AG04449 (cell line): ENCODE results near the gene UBA52.
"Not testable (repeated sequence)": the region's sequence is repeated elsewhere in the genome, so short reads cannot be mapped to it uniquely, and the experiment has no call there.

Experiments used
- CTCF ChIA-PET: fragments of 350-600 bp; formaldehyde crosslinking; extraction: SDS; loops from one replicate; lab custom pipeline; 2021; ENCODE audit warnings: antibody characterized with exemption; lab: Yijun Ruan, JAX
- POLR2A ChIA-PET: fragments of 400-600, 350-600 bp; formaldehyde crosslinking; extraction: SDS; loops from one replicate; lab custom pipeline; 2020; ENCODE audit warnings: antibody characterized with exemption, inconsistent platforms; lab: Yijun Ruan, JAX
- DNase-seq: peaks from one replicate; pipeline ENCODE4 v3.0.0-alpha.2; 2010; ENCODE audit warnings: low read depth, low spot score
- H3K4me3 ChIP-seq: 2 replicates; pipeline ENCODE4 v1.5.1; 2011; ENCODE audit warnings: low read depth, mild to moderate bottlenecking, control low read depth, low read length
- TF ChIP-seq, protein P1 (sequence below): IDR thresholded peaks from one replicate; pipeline ENCODE4 v1.5.1; 2011; ENCODE audit warnings: mild to moderate bottlenecking, moderate library complexity, low read length, control low read depth, inconsistent platforms; ENCODE audit not compliant: insufficient read depth; ENCODE audit errors: missing control alignments

The UBA52 gene

DNA sequence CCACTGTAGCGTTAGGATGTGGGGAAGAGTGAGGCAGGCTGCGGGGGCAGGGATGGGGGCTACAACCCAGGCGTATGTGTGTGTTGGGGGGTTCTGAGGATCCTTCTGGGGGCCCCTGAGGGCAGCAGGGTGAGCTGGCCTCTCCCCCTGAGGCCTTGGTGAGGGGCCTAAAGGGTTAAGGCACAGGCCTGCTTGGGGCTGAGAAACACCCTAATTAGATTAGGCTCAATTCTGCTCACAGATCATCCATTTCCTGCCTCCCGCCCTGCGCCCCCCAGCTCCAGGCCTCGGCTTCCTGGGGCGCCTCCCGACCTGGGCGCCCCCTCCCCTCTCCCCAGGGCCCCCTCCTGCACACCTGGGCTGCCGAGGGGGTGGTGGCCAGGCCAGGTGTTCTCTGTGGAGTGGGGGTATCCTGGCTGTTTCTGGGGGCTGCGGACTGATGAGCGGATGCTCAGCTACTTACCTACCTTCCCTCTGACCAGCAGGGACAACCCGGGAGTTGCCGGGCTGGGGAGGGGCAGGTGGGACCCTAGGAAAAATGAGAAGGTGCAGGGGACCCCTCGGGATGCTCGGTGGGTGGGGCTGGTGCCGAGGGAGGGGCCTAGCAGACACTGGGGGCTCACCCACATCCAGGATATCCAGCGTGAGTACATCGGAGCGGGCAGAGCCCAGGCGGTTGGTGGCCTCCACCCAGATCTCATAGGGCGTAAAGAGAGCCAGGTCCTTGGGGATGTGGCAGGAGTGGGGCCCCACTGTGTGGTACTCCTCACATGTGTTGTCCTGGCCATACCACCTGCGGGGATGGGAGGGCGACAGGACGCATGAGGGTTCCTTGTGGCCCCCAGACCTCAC is 26.4 kb downstream of the UBA52 start:
- ChIA-PET POLR2A (no interaction called here), CTCF (interaction anchor here (0.8 to 15.9 kb wide), 3 partner anchors 8 to 248 kb away, joined by 3 to 286 read pairs (median 4); partner anchors contain the start of gene REX1BD)
- DNase-seq = no peak
- TF ChIP-seq, protein P1, sequence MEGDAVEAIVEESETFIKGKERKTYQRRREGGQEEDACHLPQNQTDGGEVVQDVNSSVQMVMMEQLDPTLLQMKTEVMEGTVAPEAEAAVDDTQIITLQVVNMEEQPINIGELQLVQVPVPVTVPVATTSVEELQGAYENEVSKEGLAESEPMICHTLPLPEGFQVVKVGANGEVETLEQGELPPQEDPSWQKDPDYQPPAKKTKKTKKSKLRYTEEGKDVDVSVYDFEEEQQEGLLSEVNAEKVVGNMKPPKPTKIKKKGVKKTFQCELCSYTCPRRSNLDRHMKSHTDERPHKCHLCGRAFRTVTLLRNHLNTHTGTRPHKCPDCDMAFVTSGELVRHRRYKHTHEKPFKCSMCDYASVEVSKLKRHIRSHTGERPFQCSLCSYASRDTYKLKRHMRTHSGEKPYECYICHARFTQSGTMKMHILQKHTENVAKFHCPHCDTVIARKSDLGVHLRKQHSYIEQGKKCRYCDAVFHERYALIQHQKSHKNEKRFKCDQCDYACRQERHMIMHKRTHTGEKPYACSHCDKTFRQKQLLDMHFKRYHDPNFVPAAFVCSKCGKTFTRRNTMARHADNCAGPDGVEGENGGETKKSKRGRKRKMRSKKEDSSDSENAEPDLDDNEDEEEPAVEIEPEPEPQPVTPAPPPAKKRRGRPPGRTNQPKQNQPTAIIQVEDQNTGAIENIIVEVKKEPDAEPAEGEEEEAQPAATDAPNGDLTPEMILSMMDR = no peak
- H3K4me3 ChIP-seq = no peak overlapping the region

DNA sequence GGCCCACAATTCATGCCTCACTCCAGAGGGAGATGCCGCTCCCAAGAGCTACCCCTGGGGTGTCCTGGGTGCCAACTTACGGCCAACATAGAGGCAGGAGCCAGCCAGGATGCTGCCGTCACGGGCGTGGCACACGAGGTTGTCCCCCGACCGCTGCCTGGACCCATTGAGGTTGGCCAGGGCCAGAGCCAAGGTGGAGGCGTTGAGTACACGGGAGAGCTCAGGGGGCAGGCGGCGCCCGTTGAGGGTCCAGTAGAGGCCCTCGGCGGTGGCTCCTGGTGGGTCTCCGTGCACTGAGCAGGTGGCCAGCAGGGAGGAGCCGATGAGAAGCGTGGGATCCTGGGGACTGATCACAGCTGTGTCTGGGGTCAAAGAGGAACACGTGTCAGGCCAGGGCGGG is 27.8 kb downstream of the UBA52 start:
- ChIA-PET POLR2A (no interaction called here), CTCF (interaction anchor here (1.2 to 15.9 kb wide), 2 partner anchors 12 to 247 kb away, joined by 3 to 286 read pairs; no protein-coding TSS in a partner anchor)
- no peak overlapping the region for H3K4me3 ChIP-seq
- DNase-seq = no peak
- TF ChIP-seq, protein P1 = no peak

DNA sequence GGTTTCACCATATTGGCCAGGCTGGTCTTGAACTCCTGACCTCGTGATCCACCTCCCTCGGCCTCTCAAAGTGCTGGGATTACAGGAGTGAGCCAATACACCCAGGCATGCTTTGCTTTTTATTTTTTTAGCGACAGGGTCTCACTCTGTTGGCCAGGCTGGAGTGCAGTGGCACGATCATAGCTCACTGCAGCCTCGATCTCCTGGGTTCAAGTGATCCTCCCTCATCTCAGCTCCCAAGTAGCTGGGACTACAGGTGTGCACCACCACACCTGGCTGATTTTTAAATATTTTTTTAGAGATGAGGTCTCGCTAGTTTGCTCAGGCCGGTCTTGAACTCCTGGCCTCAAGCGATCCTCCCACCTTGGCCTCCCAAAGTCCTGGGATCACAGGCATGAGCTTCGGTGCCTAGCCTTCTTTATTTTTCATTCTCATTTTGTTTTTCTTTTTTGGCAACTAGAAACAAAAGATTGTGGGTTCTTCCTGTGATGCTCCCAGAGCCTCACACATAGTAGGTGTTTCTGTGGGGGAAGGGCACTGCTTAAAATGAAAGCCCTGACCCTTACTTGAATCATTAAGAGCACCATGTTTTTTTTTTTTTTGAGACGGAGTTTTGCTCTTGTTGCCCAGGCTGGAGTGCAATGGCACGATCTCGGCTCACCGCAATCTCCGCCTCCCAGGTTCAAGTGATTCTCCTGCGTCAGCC is 29.2 kb downstream of the UBA52 start:
- CTCF ChIA-PET = interaction anchor here (1.4 kb wide), 1 partner anchor 246 kb away, joined by 5 read pairs; no protein-coding TSS in a partner anchor
- DNase-seq, H3K4me3 ChIP-seq, POLR2A ChIA-PET: not testable (repeated sequence)

DNA sequence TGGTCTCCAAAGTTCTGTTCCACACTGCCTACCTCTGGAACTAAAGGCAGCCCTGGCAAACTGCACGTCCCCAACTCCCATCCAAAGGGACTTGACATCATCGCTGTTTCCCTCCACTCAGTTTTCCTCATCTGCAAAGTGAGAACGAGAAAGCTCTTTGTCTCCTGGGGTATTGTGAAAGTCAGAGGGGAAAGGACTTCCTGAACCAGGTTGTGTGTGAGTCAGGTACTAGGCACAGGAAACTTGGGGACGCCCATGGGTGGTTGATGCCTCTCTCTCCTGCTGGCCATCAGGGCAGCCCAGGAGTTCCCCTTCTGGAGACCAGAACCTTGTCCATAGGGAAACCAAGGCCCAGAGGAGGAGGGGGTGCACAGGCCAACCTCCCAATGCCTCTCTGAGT is 30.2 kb downstream of the UBA52 start:
- ChIA-PET CTCF (interaction anchor here (2.9 kb wide), 1 partner anchor 10 kb away, joined by 10 read pairs; no protein-coding TSS in a partner anchor), POLR2A (no interaction called here)
- TF ChIP-seq, protein P1 = no peak
- H3K4me3 ChIP-seq = no peak overlapping the region
- no peak for DNase-seq

DNA sequence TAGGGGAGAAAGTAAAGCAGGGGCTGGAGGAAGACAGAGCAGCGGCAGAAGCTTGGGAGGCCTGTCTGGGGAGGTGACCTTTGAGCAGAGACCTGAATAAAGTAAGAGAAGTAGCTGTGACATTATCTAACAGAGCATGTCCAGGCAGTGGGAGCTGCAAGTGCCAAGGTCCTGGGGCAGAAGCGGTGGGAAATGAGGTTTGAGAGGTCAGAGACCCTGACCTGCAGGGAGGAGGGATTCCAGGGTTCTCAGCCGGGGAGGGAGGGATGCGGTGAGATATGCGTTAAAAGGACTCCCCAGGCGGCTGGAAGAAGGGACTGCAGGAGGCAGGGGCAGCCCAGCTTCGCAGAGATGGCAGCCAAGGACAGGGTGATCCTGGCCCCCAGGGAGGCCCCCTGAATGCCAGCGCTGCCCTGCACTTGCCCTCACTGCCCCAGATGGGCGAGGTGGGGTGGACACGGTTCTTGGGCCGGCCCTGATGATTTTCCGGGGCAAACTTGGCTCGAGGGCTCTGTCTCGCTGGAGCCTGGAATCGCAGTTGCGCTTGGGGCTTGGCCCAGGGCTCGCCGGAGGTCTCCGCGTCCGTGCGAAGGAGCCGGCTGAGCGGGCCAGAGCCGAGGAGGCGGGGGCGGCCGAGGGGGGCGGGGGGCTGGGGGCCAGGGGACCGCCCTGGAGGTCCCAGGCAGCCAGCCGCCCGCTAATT is 31.7 kb downstream of the UBA52 start:
- H3K4me3 ChIP-seq = no peak overlapping the region
- POLR2A ChIA-PET = no interaction called here
- DNase-seq = no peak
- CTCF ChIA-PET = interaction anchor here (2.9 kb wide), 1 partner anchor 11 kb away, joined by 10 read pairs; no protein-coding TSS in a partner anchor
- TF ChIP-seq, protein P1 = no peak

DNA sequence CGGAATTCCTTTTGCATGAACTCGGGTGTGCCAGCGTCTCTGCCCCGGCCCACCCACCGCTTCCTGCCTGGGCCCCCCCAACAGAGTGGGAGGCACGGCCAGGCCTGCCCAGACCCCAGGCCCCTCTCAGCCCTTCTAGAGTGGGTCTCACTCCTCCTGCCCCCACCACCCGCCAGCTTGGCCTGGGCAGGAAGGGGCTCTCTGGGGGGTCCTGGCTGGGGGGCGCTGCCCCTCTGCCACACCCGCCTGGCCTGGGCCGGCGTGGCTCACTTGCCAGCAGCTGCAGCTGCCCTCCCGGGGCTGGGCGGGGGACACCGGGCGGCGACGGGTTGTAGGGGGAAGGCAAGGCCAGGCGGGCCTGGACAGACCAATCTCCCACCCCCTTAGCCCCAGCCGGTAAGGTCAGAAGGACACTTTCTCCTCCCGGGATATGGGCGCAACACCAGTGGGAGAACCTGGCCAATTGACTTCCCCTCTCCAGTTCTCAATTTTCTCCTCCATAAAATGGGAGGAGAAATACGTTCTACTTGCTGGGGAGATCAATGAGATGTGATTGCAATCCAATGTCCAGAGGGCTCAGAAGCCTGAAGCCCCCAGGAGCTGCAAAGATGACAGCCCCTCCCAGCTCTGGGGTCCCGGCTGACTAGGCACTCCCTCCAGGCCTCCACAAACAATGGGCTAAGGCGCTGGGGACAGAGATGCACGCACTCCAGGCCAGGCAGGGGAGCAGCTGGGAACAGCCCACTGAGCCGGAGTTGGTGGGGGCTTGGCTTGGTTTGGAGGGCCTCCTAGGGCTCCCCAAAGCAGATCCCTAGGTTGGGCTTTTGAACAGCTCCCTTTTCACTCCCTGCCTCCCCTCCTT is 32.5 kb downstream of the UBA52 start:
- POLR2A ChIA-PET = no interaction called here
- CTCF ChIA-PET = interaction anchor here (0.7 to 2.9 kb wide), 5 partner anchors 9 to 243 kb away, joined by 3 to 10 read pairs (median 8); no protein-coding TSS in a partner anchor
- no peak overlapping the region for H3K4me3 ChIP-seq
- no peak for DNase-seq
- TF ChIP-seq, protein P1 = no peak
